DOHH2 (cell line): ENCODE results near the gene LHX3.

ENCODE experiments used
- H3F3A ChIP-seq: fragments of 200-600 bp; sonication (generic), shearing (Covaris generic); 2 replicates; pipeline ENCODE4 v1.6.0; 2016; ENCODE audit warnings: antibody characterized with exemption, mild to moderate bottlenecking; ENCODE audit not compliant: control insufficient read depth, insufficient read depth
- H3K27ac ChIP-seq: fragments of 200-600 bp; sonication (generic); 2 replicates; pipeline ENCODE4 v1.5.1; 2014; ENCODE audit warnings: low read depth, mild to moderate bottlenecking, low read length, moderate library complexity
- H3K27me3 ChIP-seq: fragments of 200-600 bp; sonication (generic); 2 replicates; pipeline ENCODE4 v1.6.1; 2014; ENCODE audit warnings: mild to moderate bottlenecking, low read length, mixed read lengths; ENCODE audit not compliant: control insufficient read depth
- H3K36me3 ChIP-seq: fragments of 200-600 bp; sonication (generic); 2 replicates; pipeline ENCODE4 v1.6.1; 2014; ENCODE audit warnings: mild to moderate bottlenecking, low read length, moderate library complexity, mixed read lengths; ENCODE audit not compliant: control insufficient read depth
- H3K4me1 ChIP-seq: fragments of 200-600 bp; sonication (generic); 2 replicates; pipeline ENCODE4 v1.6.1; 2014; ENCODE audit warnings: mild to moderate bottlenecking, low read length, mixed read lengths; ENCODE audit not compliant: control insufficient read depth
- H3K4me2 ChIP-seq: fragments of 200-600 bp; sonication (generic); 2 replicates; pipeline ENCODE4 v1.6.0; 2014; ENCODE audit warnings: mild to moderate bottlenecking, low read length, moderate library complexity
- H3K4me3 ChIP-seq: fragments of 200-600 bp; sonication (generic); 2 replicates; pipeline ENCODE4 v1.5.1; 2014; ENCODE audit warnings: mild to moderate bottlenecking, low read length, mixed read lengths
- H3K79me2 ChIP-seq: fragments of 200-600 bp; sonication (generic); 2 replicates; pipeline ENCODE4 v1.6.1; 2014; ENCODE audit warnings: mild to moderate bottlenecking, low read length, mixed read lengths; ENCODE audit not compliant: control insufficient read depth
- H3K9me2 ChIP-seq: fragments of 200-600 bp; sonication (generic); replicated peaks from 2 replicates; pipeline ENCODE4 v1.6.1; 2014; ENCODE audit warnings: mild to moderate bottlenecking, low read length, mixed read lengths; ENCODE audit not compliant: control insufficient read depth
- H3K9me3 ChIP-seq: fragments of 200-600 bp; sonication (generic); 2 replicates; pipeline ENCODE4 v1.6.1; 2014; ENCODE audit warnings: antibody characterized with exemption, low read length, mixed read lengths; ENCODE audit not compliant: control insufficient read depth, insufficient read depth
- H4K20me1 ChIP-seq: fragments of 200-600 bp; sonication (generic); 2 replicates; pipeline ENCODE4 v1.6.0; 2014; ENCODE audit warnings: low read depth, mild to moderate bottlenecking, antibody characterized with exemption, low read length, moderate library complexity; ENCODE audit not compliant: control insufficient read depth, insufficient read depth
- CTCF ChIP-seq: fragments of 200-600 bp; sonication (generic); IDR thresholded peaks from one replicate; pipeline ENCODE4 v1.5.1; 2014; ENCODE audit warnings: antibody characterized with exemption, mild to moderate bottlenecking, low read depth, low read length; ENCODE audit not compliant: poor library complexity, severe bottlenecking
- EZH2phosphoT487 ChIP-seq: fragments of 200-600 bp; sonication (generic); IDR thresholded peaks from 2 replicates; pipeline ENCODE4 v1.6.1; 2017; ENCODE audit warnings: borderline replicate concordance, mild to moderate bottlenecking, antibody characterized with exemption, low read length, moderate library complexity, mixed read lengths

Gene LHX3

GRCh38 chr9:136190237-136190601 lies 14.7 kb downstream of the LHX3 start:
- no peak overlapping the region for H3K4me2 ChIP-seq
- H3K27me3 ChIP-seq = peaks cover 15% of the 10 kb centered on the region
- TF ChIP-seq CTCF (no peak), EZH2phosphoT487 (no peak)

DNA sequence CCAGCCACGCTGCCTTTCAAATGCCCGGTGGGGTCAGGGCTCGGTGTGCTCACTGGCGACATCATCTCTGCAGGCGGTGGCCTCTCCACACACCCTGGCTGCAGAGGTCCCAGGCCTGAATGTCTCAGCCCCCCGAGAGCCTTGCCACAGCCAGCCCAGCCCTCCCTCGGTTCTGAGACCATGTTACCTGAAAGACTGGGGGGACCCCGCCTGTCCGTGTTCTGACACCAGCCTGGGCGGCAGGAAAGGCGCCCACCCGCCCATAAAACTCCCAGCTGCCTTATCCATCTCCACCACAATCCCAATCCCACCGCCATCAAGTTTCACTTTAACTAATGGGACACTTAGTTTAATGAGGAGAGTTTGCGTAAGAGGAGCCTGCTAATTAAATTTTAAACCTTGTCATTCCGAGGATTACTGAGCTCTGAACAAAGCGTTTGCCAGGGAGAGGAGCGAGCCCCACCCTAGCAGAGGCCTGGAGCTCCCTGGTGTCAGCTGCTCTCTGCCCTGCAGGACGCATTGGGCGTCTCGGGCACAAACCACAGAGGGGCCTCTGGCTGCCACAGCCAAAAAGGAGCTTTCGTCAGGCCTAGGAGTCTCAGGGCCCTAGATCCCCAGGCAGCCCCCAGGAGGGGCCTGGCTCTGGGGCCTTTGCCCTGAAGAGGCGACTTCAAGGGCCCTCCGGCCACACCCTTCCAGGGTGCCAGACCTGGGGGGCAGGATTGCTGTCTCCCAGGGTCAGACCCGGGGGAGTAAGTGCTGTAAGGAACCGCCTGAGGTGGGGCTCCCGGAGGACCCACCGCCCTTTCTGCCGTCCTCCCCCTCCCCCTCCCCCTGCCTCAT lies 15.3 kb downstream of the LHX3 start:
- Histone ChIP-seq H4K20me1 (no peaks in the 10 kb centered on the region), H3K27ac (no peak overlapping the region), H3K36me3 (no peaks in the 10 kb centered on the region), H3K4me1 (no peaks in the 10 kb centered on the region), H3K9me2 (no peaks in the 10 kb centered on the region), H3K4me3 (no peak overlapping the region), H3K79me2 (no peaks in the 10 kb centered on the region), H3F3A (no peaks in the 10 kb centered on the region), H3K27me3 (peaks cover 15% of the 10 kb centered on the region), H3K9me3 (no peaks in the 10 kb centered on the region), H3K4me2 (no peak overlapping the region)
- TF ChIP-seq EZH2phosphoT487 (no peak), CTCF (no peak)

More at GRCh38 chr9:136190237-136190601, 14.7 kb downstream of the LHX3 start:
- no peaks in the 10 kb centered on the region for H4K20me1 ChIP-seq
- H3K36me3 ChIP-seq = no peaks in the 10 kb centered on the region
- no peaks in the 10 kb centered on the region for H3K4me1 ChIP-seq
- H3K27ac ChIP-seq = no peak overlapping the region
- H3K79me2 ChIP-seq = no peaks in the 10 kb centered on the region
- no peak overlapping the region for H3K4me3 ChIP-seq
- H3K9me3 ChIP-seq = no peaks in the 10 kb centered on the region
- H3F3A ChIP-seq = no peaks in the 10 kb centered on the region
- no peaks in the 10 kb centered on the region for H3K9me2 ChIP-seq

DNA sequence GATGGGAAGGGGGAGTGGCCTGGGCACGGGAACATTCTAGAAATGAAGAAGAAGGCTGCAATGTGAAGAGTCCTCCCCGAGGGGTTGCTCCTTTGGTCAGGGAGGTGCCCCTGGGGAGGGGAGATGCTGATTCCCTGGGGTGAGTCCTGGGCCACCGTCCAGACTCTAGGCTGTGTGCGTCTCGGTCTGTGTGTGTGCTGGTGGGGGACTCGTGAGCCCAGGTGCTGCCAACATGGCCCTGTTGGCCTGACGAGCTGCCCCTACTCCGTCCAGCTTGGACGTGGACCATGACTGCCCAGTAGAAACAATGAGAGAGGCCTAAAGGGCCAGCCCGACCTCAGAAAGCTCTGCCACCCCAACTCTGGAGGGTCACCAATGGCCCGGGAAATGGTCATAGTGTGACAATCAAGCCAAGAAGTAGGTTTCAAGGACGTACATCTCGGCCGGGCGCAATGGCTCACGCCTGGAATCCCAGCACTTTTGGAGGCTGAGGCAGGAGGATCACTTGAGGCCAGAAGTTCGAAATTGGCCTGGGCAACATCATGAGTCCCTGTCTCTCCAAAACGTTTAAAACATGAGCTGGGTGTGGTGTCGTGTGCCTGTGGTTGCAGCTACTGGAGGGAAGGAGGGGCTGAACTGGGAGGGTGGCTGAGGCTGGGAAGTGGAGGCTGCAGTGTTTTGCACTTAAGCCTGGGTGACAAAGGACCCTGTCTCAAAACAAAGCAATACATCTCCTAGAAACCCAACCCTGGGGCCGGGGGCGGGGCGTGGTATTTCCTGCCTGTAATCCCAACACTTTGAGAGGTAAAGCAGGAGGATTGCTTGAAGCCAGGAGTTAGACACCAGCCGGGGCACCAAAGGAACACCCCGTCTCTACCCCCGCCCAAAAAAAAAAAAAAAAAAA lies 17.0 kb downstream of the LHX3 start:
- Histone ChIP-seq H3K36me3 (no peaks in the 10 kb centered on the region), H3K27ac (no peak overlapping the region), H3K79me2 (no peaks in the 10 kb centered on the region), H3K4me2 (no peak overlapping the region), H3F3A (no peaks in the 10 kb centered on the region), H3K4me3 (no peak overlapping the region), H3K27me3 (peaks cover 15% of the 10 kb centered on the region), H3K9me3 (no peaks in the 10 kb centered on the region), H3K4me1 (no peaks in the 10 kb centered on the region), H4K20me1 (no peaks in the 10 kb centered on the region), H3K9me2 (no peaks in the 10 kb centered on the region)
- TF ChIP-seq EZH2phosphoT487 (no peak), CTCF (no peak)
